ENCODE measurements around the gene NR3C2. TPM values are rescaled to one million over a fixed set of nuclear protein-coding genes. Genes with fewer than 3 reads are reported as not detected.
"Not testable (repeated sequence)": the region's sequence is repeated elsewhere in the genome, so short reads cannot be mapped to it uniquely, and the experiment has no call there.

The NR3C2 gene
- total RNA-seq, 2 donors from 2014 or later: 41.0 to 42.5 TPM

- Mint-ChIP-seq H3K27ac (peak overlapping the region; percentile 27), H3K4me3 (no peak overlapping the region), H3K36me3 (ENCODE audit: low read depth) (peaks cover 3% of the 10 kb centered on the region), H3K4me1 (peaks cover 5% of the 10 kb centered on the region), H3K27me3 (no peaks in the 10 kb centered on the region)
- DNase-seq: no peak
- no peaks in the 10 kb centered on the region for H3K9me3 ChIP-seq (ENCODE audit: control insufficient read depth, low read length, poor library complexity, severe bottlenecking)
- no peak for ATAC-seq
Observed at GRCh38 chr4:148095346-148095923, 346.8 kb downstream of the NR3C2 start.

GRCh38 chr4:148094149-148094548, 348.1 kb downstream of the NR3C2 start:
- peaks cover 3% of the 10 kb centered on the region for H3K36me3 Mint-ChIP-seq (ENCODE audit: low read depth)
- H3K27me3 Mint-ChIP-seq: no peaks in the 10 kb centered on the region
- ATAC-seq (no peak), DNase-seq (no peak)
- no peak overlapping the region for H3K4me3 Mint-ChIP-seq
- no peaks in the 10 kb centered on the region for H3K9me3 ChIP-seq (ENCODE audit: control insufficient read depth, low read length, poor library complexity, severe bottlenecking)
- H3K27ac Mint-ChIP-seq: no peak overlapping the region
- H3K4me1 Mint-ChIP-seq: peaks cover 11% of the 10 kb centered on the region

- Mint-ChIP-seq H3K4me1 (peaks cover 11% of the 10 kb centered on the region), H3K27me3 (no peaks in the 10 kb centered on the region), H3K36me3 (ENCODE audit: low read depth) (peaks cover 3% of the 10 kb centered on the region), H3K4me3 (no peak overlapping the region), H3K27ac (no peak overlapping the region)
- ATAC-seq: no peak
- DNase-seq: no peak
- H3K9me3 ChIP-seq (ENCODE audit: control insufficient read depth, low read length, poor library complexity, severe bottlenecking): no peaks in the 10 kb centered on the region
Observed at GRCh38 chr4:148093065-148093464, 349.1 kb downstream of the NR3C2 start.

- Mint-ChIP-seq H3K4me3 (no peak overlapping the region), H3K27me3 (no peaks in the 10 kb centered on the region), H3K27ac (no peak overlapping the region), H3K36me3 (ENCODE audit: low read depth) (no peaks in the 10 kb centered on the region), H3K4me1 (peaks cover 11% of the 10 kb centered on the region)
- ATAC-seq (no peak), DNase-seq (no peak)
- no peaks in the 10 kb centered on the region for H3K9me3 ChIP-seq (ENCODE audit: control insufficient read depth, low read length, poor library complexity, severe bottlenecking)
Observed at GRCh38 chr4:148092316-148093014, 349.7 kb downstream of the NR3C2 start.

- no peak overlapping the region for H3K27ac Mint-ChIP-seq
- no peaks in the 10 kb centered on the region for H3K9me3 ChIP-seq (ENCODE audit: control insufficient read depth, low read length, poor library complexity, severe bottlenecking)
- DNase-seq (no peak), ATAC-seq (no peak)
- H3K27me3 Mint-ChIP-seq: no peaks in the 10 kb centered on the region
- no peaks in the 10 kb centered on the region for H3K36me3 Mint-ChIP-seq (ENCODE audit: low read depth)
- peaks cover 12% of the 10 kb centered on the region for H3K4me1 Mint-ChIP-seq
- no peak overlapping the region for H3K4me3 Mint-ChIP-seq
Observed at GRCh38 chr4:148091896-148092295, 350.3 kb downstream of the NR3C2 start.

GRCh38 chr4:148090503-148091476, 351.4 kb downstream of the NR3C2 start:
- ATAC-seq (no peak), DNase-seq (no peak)
- H3K27ac Mint-ChIP-seq: no peak overlapping the region
- H3K27me3 Mint-ChIP-seq: no peaks in the 10 kb centered on the region
- H3K36me3 Mint-ChIP-seq (ENCODE audit: low read depth): no peaks in the 10 kb centered on the region
- H3K4me3 Mint-ChIP-seq: no peak overlapping the region
- H3K9me3 ChIP-seq (ENCODE audit: control insufficient read depth, low read length, poor library complexity, severe bottlenecking): no peaks in the 10 kb centered on the region
- peaks cover 10% of the 10 kb centered on the region for H3K4me1 Mint-ChIP-seq

- H3K27ac Mint-ChIP-seq: no peak overlapping the region
- DNase-seq: no peak
- no peaks in the 10 kb centered on the region for H3K36me3 Mint-ChIP-seq (ENCODE audit: low read depth)
- H3K27me3 Mint-ChIP-seq: no peaks in the 10 kb centered on the region
- H3K4me1 Mint-ChIP-seq: peaks cover 10% of the 10 kb centered on the region
- no peaks in the 10 kb centered on the region for H3K9me3 ChIP-seq (ENCODE audit: control insufficient read depth, low read length, poor library complexity, severe bottlenecking)
- no peak overlapping the region for H3K4me3 Mint-ChIP-seq
- ATAC-seq: no peak
Observed at GRCh38 chr4:148090029-148090428, 352.2 kb downstream of the NR3C2 start.

GRCh38 chr4:148089624-148090023, 352.6 kb downstream of the NR3C2 start:
- ATAC-seq: no peak
- no peaks in the 10 kb centered on the region for H3K36me3 Mint-ChIP-seq (ENCODE audit: low read depth)
- H3K27me3 Mint-ChIP-seq: no peaks in the 10 kb centered on the region
- H3K9me3 ChIP-seq (ENCODE audit: control insufficient read depth, low read length, poor library complexity, severe bottlenecking): no peaks in the 10 kb centered on the region
- no peak overlapping the region for H3K27ac Mint-ChIP-seq
- H3K4me1 Mint-ChIP-seq: peaks cover 10% of the 10 kb centered on the region
- H3K4me3 Mint-ChIP-seq: no peak overlapping the region
- DNase-seq: no peak

GRCh38 chr4:148083073-148083472, 359.1 kb downstream of the NR3C2 start:
- ATAC-seq; H3K4me1 Mint-ChIP-seq; H3K36me3 Mint-ChIP-seq (ENCODE audit: low read depth); DNase-seq; H3K27me3 Mint-ChIP-seq; H3K9me3 ChIP-seq (ENCODE audit: control insufficient read depth, low read length, poor library complexity, severe bottlenecking); H3K4me3 Mint-ChIP-seq: not testable (repeated sequence)
- H3K27ac Mint-ChIP-seq: peak overlapping the region; percentile 61

GRCh38 chr4:148081745-148082144, 360.5 kb downstream of the NR3C2 start:
- H3K4me3 Mint-ChIP-seq: no peak overlapping the region
- H3K27ac Mint-ChIP-seq: no peak overlapping the region
- DNase-seq: no peak
- H3K36me3 Mint-ChIP-seq (ENCODE audit: low read depth): peaks cover 2% of the 10 kb centered on the region
- peaks cover 4% of the 10 kb centered on the region for H3K9me3 ChIP-seq (ENCODE audit: control insufficient read depth, low read length, poor library complexity, severe bottlenecking)
- H3K27me3 Mint-ChIP-seq: no peaks in the 10 kb centered on the region
- ATAC-seq: no peak
- H3K4me1 Mint-ChIP-seq: peaks cover 4% of the 10 kb centered on the region

- Mint-ChIP-seq H3K4me1 (peaks cover 4% of the 10 kb centered on the region), H3K4me3 (no peak overlapping the region), H3K36me3 (ENCODE audit: low read depth) (peaks cover 2% of the 10 kb centered on the region), H3K27me3 (no peaks in the 10 kb centered on the region), H3K27ac (no peak overlapping the region)
- peaks cover 5% of the 10 kb centered on the region for H3K9me3 ChIP-seq (ENCODE audit: control insufficient read depth, low read length, poor library complexity, severe bottlenecking)
- ATAC-seq (no peak), DNase-seq (no peak)
Observed at GRCh38 chr4:148081267-148081666, 360.9 kb downstream of the NR3C2 start.

- H3K36me3 Mint-ChIP-seq (ENCODE audit: low read depth): peaks cover 9% of the 10 kb centered on the region
- H3K9me3 ChIP-seq (ENCODE audit: control insufficient read depth, low read length, poor library complexity, severe bottlenecking): peaks cover 11% of the 10 kb centered on the region
- DNase-seq (no peak), ATAC-seq (no peak)
- no peak overlapping the region for H3K4me3 Mint-ChIP-seq
- peaks cover 4% of the 10 kb centered on the region for H3K4me1 Mint-ChIP-seq
- H3K27me3 Mint-ChIP-seq: no peaks in the 10 kb centered on the region
- H3K27ac Mint-ChIP-seq: no peak overlapping the region
Observed at GRCh38 chr4:148079961-148080360, 362.3 kb downstream of the NR3C2 start.

- peaks cover 10% of the 10 kb centered on the region for H3K36me3 Mint-ChIP-seq (ENCODE audit: low read depth)
Observed at GRCh38 chr4:148078061-148078460, 364.2 kb downstream of the NR3C2 start.

More at GRCh38 chr4:148078061-148078460, 364.2 kb downstream of the NR3C2 start:
- H3K27me3 Mint-ChIP-seq: no peaks in the 10 kb centered on the region
- ATAC-seq: no peak
- H3K27ac Mint-ChIP-seq: no peak overlapping the region
- H3K4me1 Mint-ChIP-seq: no peaks in the 10 kb centered on the region
- H3K4me3 Mint-ChIP-seq: no peak overlapping the region
- no peak for DNase-seq
- H3K9me3 ChIP-seq (ENCODE audit: control insufficient read depth, low read length, poor library complexity, severe bottlenecking): peaks cover 23% of the 10 kb centered on the region

Measured in T-helper 17 cell (primary cell).